ENCODE data around the gene FCN2. TPM values are rescaled to one million over a fixed set of nuclear protein-coding genes. Genes with fewer than 3 reads are reported as not detected.

FCN2 gene
- total and polyA plus RNA-seq, 9 of the 15 experiments (the other 6 are each of a cell fraction or from before 2014, with no cell fraction given): not detected

DNA sequence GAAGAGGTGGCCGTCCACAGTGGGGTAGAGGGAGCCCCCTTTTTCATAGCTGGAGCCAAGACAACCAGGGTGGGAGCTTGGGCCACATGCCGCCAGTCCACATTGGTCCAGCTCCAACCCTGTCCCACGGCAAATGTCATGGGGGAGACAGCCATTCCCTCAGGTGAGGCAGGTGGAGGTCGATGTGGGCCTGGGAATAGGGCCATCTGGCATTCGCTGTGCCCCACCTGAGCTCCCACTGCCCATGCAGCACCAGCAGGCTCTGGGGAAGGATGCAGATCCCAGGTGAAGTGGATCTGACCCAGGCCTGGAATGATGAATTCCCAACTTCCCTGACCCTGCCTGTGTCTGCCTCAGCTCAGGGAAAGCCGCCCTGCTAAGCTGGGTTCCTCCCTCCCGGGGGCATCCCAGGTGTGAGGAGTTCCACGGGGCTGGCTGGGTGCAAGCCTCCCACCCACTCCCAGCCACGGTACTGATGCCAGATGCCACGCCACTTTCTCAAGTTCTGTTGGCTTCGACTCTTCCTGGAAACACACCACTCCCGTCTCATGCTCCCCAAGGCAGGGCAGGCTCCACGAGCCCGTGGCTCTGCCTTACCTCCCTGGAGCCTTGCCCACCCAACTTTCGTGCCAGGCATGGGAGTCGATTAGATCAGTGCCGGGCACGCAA is 25.2 kb upstream of the FCN2 start:
- POLR2A ChIA-PET: no interaction called here
- no peak for FAIRE-seq
- H3K4me2 ChIP-seq (ENCODE audit: insufficient read depth, low read length): no peak overlapping the region
- H3K9ac ChIP-seq (ENCODE audit: insufficient read depth in 1 of 2, low read depth in 2 of 2, low read length in 2 of 2): no peak overlapping the region
- BruUV-seq (replicated peaks): no TSS peak
- TF ChIP-seq, protein P1, sequence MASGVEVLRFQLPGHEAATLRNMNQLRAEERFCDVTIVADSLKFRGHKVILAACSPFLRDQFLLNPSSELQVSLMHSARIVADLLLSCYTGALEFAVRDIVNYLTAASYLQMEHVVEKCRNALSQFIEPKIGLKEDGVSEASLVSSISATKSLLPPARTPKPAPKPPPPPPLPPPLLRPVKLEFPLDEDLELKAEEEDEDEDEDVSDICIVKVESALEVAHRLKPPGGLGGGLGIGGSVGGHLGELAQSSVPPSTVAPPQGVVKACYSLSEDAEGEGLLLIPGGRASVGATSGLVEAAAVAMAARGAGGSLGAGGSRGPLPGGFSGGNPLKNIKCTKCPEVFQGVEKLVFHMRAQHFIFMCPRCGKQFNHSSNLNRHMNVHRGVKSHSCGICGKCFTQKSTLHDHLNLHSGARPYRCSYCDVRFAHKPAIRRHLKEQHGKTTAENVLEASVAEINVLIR (CRISPR knock-in tag; IDR thresholded peaks at IDR 0.05): no peak
- no peak for TF ChIP-seq SPI1 (IDR thresholded peaks at IDR 0.05; ENCODE audit: borderline replicate concordance, low read depth, low read length)
- TF ChIP-seq ZNF12 (CRISPR knock-in tag; IDR thresholded peaks at IDR 0.05): no peak
- CTCF ChIA-PET (ENCODE audit: low intra/inter-chr PET ratio): no interaction called here
- WGBS (ENCODE audit: insufficient coverage, low coverage, missing lambda C conversion rate): 0% methylated on average over 17 of the region's 18 CpGs
- DNase-seq (ENCODE audit: extremely low read depth in 1 of 4, low spot score in 3 of 4): no peak
- no peak for ATAC-seq
- no peaks in the 10 kb centered on the region for H3K36me3 ChIP-seq (ENCODE audit: control insufficient read depth, insufficient read depth, low read length)
- in situ Hi-C loops (cut with MboI) (no loop called here), intact Hi-C loops (cut with micrococcal nuclease) (no loop called here)
- H3K9me1 ChIP-seq (ENCODE audit: control insufficient read depth, insufficient read depth, low read length): no peaks in the 10 kb centered on the region
- H3K9me3 ChIP-seq (replicated peaks; ENCODE audit: control insufficient read depth, insufficient read depth, low read depth, low read length): no peaks in the 10 kb centered on the region
- no peak overlapping the region for H3K27ac ChIP-seq (ENCODE audit: extremely low read depth, low read depth, low read length)
- H3K4me3 ChIP-seq: no peak overlapping the region
- no peaks in the 10 kb centered on the region for H3K79me2 ChIP-seq (ENCODE audit: control insufficient read depth, insufficient read depth, low read length)
- 0 out of 2 replicates have a peak, but pooled peaks cover 3% of the 10 kb centered on the region for H4K20me1 ChIP-seq (replicated peaks; ENCODE audit: control insufficient read depth, insufficient read depth, low read length)
- H3K4me1 ChIP-seq (replicated peaks in 1 of 2; ENCODE audit: control insufficient read depth in 2 of 2, insufficient read depth in 2 of 2, low read length in 2 of 2): no peaks in the 10 kb centered on the region
- H2AFZ ChIP-seq (ENCODE audit: low read depth, low read length): no peak overlapping the region
- H3K27me3 ChIP-seq (ENCODE audit: control insufficient read depth in 2 of 2, insufficient read depth in 2 of 2, low read length in 2 of 2): peaks cover 0 to 9% of the 10 kb centered on the region in 2 experiments; a peak in 2 of 5 replicates

DNA sequence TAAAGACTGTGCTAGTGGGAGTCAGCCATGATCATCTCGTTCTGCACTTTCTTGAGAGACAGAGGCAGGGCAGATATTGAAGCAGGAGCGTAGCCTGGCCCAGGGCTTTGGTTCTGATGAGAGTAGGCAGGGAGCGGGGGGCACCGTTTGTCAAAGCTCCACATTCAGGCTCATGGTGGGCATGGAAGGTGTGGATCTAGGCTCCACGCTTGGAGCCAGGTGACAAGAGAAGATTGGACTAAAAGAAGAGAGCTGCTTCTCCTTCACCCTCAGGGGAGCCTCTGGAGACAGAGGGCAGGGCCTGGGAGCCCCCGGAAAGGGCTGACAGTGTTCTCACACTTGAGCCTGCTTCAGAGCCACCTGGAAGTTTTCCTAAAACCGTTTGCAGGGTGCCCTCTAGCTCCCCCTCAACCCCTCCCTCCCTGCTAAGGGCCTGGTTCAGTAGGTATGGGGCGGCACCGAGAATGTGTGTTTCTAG is 24.7 kb upstream of the FCN2 start:
- H3K4me1 ChIP-seq (replicated peaks in 1 of 2; ENCODE audit: control insufficient read depth in 2 of 2, insufficient read depth in 2 of 2, low read length in 2 of 2): no peaks in the 10 kb centered on the region
- H3K4me3 ChIP-seq: no peak overlapping the region
- H2AFZ ChIP-seq (ENCODE audit: low read depth, low read length): no peak overlapping the region
- no TSS peak for BruUV-seq (replicated peaks)
- 0 out of 2 replicates have a peak, but pooled peaks cover 3% of the 10 kb centered on the region for H4K20me1 ChIP-seq (replicated peaks; ENCODE audit: control insufficient read depth, insufficient read depth, low read length)
- H3K27me3 ChIP-seq (ENCODE audit: control insufficient read depth in 2 of 2, insufficient read depth in 2 of 2, low read length in 2 of 2): peaks cover 0 to 9% of the 10 kb centered on the region in 2 experiments; a peak in 2 of 5 replicates
- in situ Hi-C loops (cut with MboI) (no loop called here), intact Hi-C loops (cut with micrococcal nuclease) (no loop called here)
- H3K9me1 ChIP-seq (ENCODE audit: control insufficient read depth, insufficient read depth, low read length): no peaks in the 10 kb centered on the region
- no peak overlapping the region for H3K27ac ChIP-seq (ENCODE audit: extremely low read depth, low read depth, low read length)
- POLR2A ChIA-PET: no interaction called here
- DNase-seq (ENCODE audit: extremely low read depth in 1 of 4, low spot score in 3 of 4) (no peak), FAIRE-seq (no peak), ATAC-seq (no peak)
- no peaks in the 10 kb centered on the region for H3K79me2 ChIP-seq (ENCODE audit: control insufficient read depth, insufficient read depth, low read length)
- CTCF ChIA-PET (ENCODE audit: low intra/inter-chr PET ratio): no interaction called here
- 1% methylated on average over 9 of the region's 9 CpGs for WGBS (ENCODE audit: insufficient coverage, low coverage, missing lambda C conversion rate)
- no peaks in the 10 kb centered on the region for H3K36me3 ChIP-seq (ENCODE audit: control insufficient read depth, insufficient read depth, low read length)
- no peaks in the 10 kb centered on the region for H3K9me3 ChIP-seq (replicated peaks; ENCODE audit: control insufficient read depth, insufficient read depth, low read depth, low read length)
- no peak overlapping the region for H3K4me2 ChIP-seq (ENCODE audit: insufficient read depth, low read length)
- no peak overlapping the region for H3K9ac ChIP-seq (ENCODE audit: insufficient read depth in 1 of 2, low read depth in 2 of 2, low read length in 2 of 2)
- TF ChIP-seq TFAM (CRISPR knock-in tag; conservative IDR thresholded peaks at IDR 0.05) (no peak), HOXB6 (CRISPR knock-in tag; IDR thresholded peaks at IDR 0.05; ENCODE audit: borderline replicate concordance) (no peak), POLR3A (IDR thresholded peaks at IDR 0.05; ENCODE audit: borderline replicate concordance, extremely low read depth, insufficient read depth, insufficient read length) (no peak), ATF7 (IDR thresholded peaks at IDR 0.05) (no peak), RCOR1 (IDR thresholded peaks at IDR 0.05; ENCODE audit: borderline replicate concordance in 1 of 2, low read depth in 2 of 2, low read length in 2 of 2) (no peak), KAT8 (IDR thresholded peaks at IDR 0.05; ENCODE audit: low read depth) (no peak)
- TF ChIP-seq, protein P2, sequence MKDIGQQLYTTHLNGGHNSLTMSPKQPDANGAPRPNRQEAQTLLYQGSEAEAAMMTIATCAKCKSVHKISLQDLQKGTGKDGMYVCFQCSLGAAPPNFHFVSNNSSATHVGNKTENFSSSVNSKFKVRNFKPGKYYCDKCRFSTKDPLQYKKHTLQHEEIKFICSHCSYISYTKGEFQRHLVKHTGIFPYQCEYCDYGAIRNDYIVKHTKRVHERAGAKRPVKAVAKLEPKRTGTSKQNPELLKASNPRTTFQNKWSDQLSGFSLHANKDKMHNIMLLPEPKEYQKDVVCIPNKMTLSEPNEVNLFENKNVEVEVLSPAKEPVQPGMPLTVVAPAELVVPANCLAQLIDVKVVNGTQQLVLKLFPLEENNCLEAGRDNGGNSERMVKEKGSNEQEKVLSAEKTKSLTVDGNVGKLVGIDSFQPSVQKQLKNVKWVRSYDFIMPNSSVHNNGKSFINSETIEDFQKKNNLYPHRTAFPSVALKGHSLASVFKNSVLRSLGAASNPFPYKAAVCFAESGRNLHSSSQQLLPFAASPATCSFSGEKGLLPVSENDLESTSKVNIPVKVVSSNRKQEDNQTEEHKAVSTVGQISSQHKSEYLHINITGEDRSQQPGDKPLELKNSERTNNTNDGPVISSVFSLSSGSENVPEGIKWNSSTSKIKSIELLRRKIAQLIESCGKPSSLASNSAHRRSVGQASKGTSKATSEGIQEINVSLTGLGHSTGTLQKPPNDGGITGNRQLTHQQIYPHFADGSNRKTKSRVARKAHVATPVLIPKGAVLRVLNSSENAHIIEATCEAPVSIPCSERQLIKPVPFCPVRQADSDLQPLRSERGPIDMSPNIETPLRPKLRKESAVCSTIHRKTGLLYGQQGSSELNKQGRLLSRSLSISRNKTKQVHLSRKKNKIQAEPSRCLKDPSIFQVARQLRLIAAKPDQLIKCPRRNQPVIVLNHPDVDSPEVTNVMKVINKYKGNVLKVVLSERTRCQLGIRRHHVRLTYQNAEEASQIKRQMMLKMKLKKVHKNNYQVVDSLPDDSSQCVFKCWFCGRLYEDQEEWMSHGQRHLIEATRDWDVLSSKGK (CRISPR knock-in tag; IDR thresholded peaks at IDR 0.05): no peak

All from K562 (cell line).